Neural cell (in vitro differentiated cells): ENCODE data around the gene RGS6.

ENCODE experiments used
- EP300 ChIP-seq: fragments of 450-650 bp; conservative IDR thresholded peaks from 2 replicates; pipeline ENCODE4 v1.6.1; 2014; ENCODE audit warnings: antibody characterized with exemption, mild to moderate bottlenecking, moderate library complexity; ENCODE audit not compliant: poor library complexity, severe bottlenecking
- EZH2 ChIP-seq: fragments of 200-600, 300-800 bp; shearing (Covaris generic), sonication (generic); IDR thresholded peaks from 2 replicates; pipeline ENCODE4 v1.6.1; 2014; ENCODE audit warnings: antibody characterized with exemption, low read length, borderline replicate concordance, mild to moderate bottlenecking; ENCODE audit not compliant: insufficient read depth, poor library complexity, severe bottlenecking
- MXI1 ChIP-seq: fragments of 450-650 bp; conservative IDR thresholded peaks from 2 replicates; pipeline ENCODE4 v1.6.1; 2014; ENCODE audit warnings: antibody characterized with exemption, mild to moderate bottlenecking; ENCODE audit not compliant: poor library complexity, severe bottlenecking
- POLR2AphosphoS5 ChIP-seq: IDR thresholded peaks from 2 replicates; pipeline ENCODE4 v1.6.1; 2012
- RAD21 ChIP-seq: fragments of 450-650 bp; conservative IDR thresholded peaks from 2 replicates; pipeline ENCODE4 v1.6.1; 2014; ENCODE audit warnings: antibody characterized with exemption, mild to moderate bottlenecking, moderate library complexity
- SMC3 ChIP-seq: fragments of 450-650 bp; conservative IDR thresholded peaks from 2 replicates; pipeline ENCODE4 v1.6.1; 2014; ENCODE audit warnings: antibody characterized with exemption, mild to moderate bottlenecking, moderate library complexity; ENCODE audit not compliant: poor library complexity
- TAF1 ChIP-seq: IDR thresholded peaks from 2 replicates; pipeline ENCODE4 v1.6.1; 2012; ENCODE audit warnings: low read depth
- TF ChIP-seq, protein P1 (sequence below): fragments of 450-650 bp; IDR thresholded peaks from 2 replicates; pipeline ENCODE4 v1.5.1; 2014; ENCODE audit warnings: antibody characterized with exemption, mild to moderate bottlenecking, moderate library complexity; ENCODE audit not compliant: poor library complexity, severe bottlenecking
- TF ChIP-seq, protein P2 (sequence below): IDR thresholded peaks from 2 replicates; pipeline ENCODE4 v1.6.1; 2012; ENCODE audit warnings: borderline replicate concordance

DNA sequence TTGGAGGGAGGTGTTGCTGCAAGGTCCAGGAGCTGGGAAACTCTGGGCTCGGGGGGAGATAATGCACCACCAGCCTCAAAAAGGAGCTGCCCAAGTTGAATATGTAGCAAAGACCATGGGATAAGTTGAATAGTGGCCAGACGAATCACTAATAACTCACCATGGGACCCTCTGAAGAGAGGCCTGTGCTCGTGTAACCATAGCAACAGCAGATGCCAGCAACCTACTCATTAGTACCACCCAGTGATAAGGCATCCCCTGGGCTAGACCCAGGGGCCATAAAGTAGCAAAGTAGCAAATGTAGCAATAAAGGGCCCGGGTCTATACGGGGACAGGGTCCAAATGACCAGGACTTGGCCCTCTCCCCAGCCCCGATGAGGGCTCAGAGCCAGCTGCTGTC is 633.7 kb downstream of the RGS6 start:
- TF ChIP-seq, protein P1, sequence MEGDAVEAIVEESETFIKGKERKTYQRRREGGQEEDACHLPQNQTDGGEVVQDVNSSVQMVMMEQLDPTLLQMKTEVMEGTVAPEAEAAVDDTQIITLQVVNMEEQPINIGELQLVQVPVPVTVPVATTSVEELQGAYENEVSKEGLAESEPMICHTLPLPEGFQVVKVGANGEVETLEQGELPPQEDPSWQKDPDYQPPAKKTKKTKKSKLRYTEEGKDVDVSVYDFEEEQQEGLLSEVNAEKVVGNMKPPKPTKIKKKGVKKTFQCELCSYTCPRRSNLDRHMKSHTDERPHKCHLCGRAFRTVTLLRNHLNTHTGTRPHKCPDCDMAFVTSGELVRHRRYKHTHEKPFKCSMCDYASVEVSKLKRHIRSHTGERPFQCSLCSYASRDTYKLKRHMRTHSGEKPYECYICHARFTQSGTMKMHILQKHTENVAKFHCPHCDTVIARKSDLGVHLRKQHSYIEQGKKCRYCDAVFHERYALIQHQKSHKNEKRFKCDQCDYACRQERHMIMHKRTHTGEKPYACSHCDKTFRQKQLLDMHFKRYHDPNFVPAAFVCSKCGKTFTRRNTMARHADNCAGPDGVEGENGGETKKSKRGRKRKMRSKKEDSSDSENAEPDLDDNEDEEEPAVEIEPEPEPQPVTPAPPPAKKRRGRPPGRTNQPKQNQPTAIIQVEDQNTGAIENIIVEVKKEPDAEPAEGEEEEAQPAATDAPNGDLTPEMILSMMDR = no peak
- TF ChIP-seq TAF1 (no peak), EZH2 (no peak), SMC3 (no peak), POLR2AphosphoS5 (no peak), EP300 (no peak), MXI1 (no peak), RAD21 (no peak)
- TF ChIP-seq, protein P2, sequence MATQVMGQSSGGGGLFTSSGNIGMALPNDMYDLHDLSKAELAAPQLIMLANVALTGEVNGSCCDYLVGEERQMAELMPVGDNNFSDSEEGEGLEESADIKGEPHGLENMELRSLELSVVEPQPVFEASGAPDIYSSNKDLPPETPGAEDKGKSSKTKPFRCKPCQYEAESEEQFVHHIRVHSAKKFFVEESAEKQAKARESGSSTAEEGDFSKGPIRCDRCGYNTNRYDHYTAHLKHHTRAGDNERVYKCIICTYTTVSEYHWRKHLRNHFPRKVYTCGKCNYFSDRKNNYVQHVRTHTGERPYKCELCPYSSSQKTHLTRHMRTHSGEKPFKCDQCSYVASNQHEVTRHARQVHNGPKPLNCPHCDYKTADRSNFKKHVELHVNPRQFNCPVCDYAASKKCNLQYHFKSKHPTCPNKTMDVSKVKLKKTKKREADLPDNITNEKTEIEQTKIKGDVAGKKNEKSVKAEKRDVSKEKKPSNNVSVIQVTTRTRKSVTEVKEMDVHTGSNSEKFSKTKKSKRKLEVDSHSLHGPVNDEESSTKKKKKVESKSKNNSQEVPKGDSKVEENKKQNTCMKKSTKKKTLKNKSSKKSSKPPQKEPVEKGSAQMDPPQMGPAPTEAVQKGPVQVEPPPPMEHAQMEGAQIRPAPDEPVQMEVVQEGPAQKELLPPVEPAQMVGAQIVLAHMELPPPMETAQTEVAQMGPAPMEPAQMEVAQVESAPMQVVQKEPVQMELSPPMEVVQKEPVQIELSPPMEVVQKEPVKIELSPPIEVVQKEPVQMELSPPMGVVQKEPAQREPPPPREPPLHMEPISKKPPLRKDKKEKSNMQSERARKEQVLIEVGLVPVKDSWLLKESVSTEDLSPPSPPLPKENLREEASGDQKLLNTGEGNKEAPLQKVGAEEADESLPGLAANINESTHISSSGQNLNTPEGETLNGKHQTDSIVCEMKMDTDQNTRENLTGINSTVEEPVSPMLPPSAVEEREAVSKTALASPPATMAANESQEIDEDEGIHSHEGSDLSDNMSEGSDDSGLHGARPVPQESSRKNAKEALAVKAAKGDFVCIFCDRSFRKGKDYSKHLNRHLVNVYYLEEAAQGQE = no peak
